ENCODE data around the gene RPL35A. TPM values are rescaled to one million over a fixed set of nuclear protein-coding genes. Genes with fewer than 3 reads are reported as not detected.
"Not testable (repeated sequence)": the region's sequence is repeated elsewhere in the genome, so short reads cannot be mapped to it uniquely, and the experiment has no call there.

Gene RPL35A
- 100 to 1,000 TPM; 520 to 671 (median 601) TPM for total RNA-seq

DNA sequence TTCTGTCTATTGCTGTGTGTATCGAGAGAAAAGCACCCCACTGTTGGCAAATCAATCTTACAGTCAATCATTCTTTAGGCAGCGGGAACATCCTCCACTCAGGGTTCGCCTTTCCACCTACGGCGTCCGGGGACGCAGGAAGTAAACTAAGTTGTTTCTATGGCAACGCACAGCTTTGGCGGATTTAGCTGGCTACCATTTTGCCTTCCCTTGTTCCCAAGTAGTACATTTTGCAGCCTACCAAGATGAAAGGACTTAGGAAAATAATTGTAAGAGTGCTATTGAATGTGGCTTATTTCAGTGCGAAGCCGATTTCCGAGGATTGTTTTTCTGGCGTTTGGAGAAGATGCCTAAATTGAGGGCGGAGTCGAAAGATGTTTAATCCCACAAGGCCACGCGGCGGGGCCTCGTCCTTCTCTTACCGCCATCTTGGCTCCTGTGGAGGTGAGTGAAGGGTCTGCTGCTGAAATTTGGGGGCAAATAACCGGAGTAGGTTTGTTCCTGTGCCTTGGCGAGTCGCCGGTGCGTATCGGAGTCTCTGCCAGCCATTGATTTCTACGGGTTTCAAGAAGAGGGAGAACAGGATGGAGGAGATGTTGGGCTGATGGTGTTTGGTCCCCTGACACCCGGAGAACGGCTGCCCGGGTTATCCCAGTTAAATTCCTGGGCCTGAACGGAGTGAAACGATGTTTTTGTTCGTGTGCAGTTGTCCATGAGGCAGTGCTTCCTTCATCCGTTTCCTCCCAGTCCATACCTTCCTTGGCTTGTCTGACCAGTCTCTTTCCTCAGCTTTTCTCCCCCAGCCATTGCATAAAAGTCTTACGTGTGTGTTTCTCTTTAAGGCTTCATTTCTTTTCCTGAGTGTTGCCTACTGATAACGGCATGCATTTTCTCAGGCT is at the start of gene RPL35A:
RPL35A (plus strand) TSS at position 413 of the 899 bp plus-strand sequence. CDS start 778 bp downstream, outside the sequence.
- ATAC-seq (ENCODE audit: low FRiP score) (peak; percentile 90), DNase-seq (ENCODE audit: low spot score) (peak; percentile 50)
- no peak for TF ChIP-seq CTCF (IDR thresholded peaks at IDR 0.05)

DNA sequence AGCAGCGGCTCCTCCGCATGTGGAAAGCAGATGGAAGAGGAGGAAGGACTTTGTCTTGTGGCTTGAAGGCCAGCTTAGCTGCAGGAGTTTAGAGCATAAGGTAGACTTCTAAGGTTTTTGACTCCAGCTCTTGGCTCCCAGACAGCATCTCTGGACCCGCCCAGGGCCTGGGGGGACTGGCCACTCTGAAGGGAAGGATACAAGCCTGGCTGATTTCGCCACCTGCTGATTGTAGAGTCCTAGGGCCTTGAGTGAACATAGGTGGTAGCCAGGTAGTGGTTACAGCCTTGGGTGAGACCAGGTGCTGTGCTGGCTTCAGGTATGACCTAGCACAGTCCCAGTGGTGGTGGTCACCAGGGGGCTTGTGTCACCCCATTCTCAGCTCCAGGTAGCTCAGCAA is 48.4 kb upstream of the RPL35A start:
- ATAC-seq (ENCODE audit: low FRiP score), result no peak
- DNase-seq (ENCODE audit: low spot score), result no peak

GRCh38 chr3:197906023-197906849 is 43.8 kb upstream of the RPL35A start:
- peak; percentile 88 for DNase-seq (ENCODE audit: low spot score)
- peak; percentile 100 for ATAC-seq (ENCODE audit: low FRiP score)

More for the DNA sequence above, 48.4 kb upstream of the RPL35A start:
- TF ChIP-seq CTCF (IDR thresholded peaks at IDR 0.05), result no peak

DNA sequence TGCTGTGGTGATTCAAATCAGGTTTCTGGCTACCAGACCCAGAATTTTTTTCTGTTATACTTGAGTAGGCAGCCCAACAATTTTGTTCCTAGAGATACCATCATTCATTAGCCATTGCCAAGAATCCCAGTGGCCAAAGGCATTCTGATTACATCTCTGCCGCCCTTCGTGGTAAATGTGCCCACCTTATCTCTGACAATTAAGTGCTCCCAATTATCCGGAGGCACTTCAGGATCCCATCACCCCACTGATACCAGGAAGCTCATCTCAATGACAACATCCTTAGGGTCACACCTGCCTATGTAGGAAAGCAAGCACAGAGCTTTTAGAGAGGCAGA is 43.2 kb upstream of the RPL35A start:
- no peak for ATAC-seq (ENCODE audit: low FRiP score)
- TF ChIP-seq CTCF (IDR thresholded peaks at IDR 0.05), result no peak
- DNase-seq (ENCODE audit: low spot score), result no peak

More at GRCh38 chr3:197906023-197906849, 43.8 kb upstream of the RPL35A start:
- TF ChIP-seq CTCF (IDR thresholded peaks at IDR 0.05), result peak in 1 of 3 donors; percentile 77

DNA sequence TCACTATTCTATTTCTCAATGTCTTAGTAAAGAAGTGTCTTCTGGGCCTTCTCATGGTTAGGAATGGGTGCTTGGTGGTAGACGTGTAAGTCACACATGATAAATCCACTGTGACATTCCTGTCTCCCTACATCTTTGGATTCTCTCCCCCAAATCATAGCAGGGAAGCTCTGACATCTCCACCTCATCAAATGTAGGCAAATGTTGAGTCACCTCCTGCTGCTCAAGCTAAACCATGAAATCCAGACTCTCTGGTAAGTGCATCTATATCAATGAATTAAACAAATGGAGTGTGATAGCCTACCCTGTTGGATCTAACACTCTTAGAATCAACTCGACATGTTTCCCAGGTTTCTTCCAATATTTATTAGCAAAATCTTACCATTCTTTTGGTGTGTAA is 42.8 kb upstream of the RPL35A start:
- ATAC-seq (ENCODE audit: low FRiP score) (no peak), DNase-seq (ENCODE audit: low spot score) (no peak)
- TF ChIP-seq CTCF (IDR thresholded peaks at IDR 0.05), result no peak

DNA sequence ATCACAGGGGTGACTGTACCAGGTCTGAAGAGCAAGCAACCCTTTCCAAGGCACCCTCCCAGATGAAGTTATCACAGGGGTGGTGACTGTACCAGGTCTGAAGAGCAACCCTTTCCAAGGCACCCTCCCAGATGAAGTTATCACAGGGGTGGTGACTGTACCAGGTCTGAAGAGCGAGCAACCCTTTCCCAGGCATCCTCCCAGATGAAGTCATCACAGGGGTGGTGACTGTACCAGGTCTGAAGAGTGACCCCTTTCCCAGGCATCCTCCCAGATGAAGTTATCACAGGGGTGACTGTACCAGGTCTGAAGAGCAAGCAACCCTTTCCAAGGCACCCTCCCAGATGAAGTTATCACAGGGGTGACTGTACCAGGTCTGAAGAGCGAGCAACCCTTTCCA is 41.4 kb upstream of the RPL35A start:
- not testable (repeated sequence) for DNase-seq (ENCODE audit: low spot score); ATAC-seq (ENCODE audit: low FRiP score)

DNA sequence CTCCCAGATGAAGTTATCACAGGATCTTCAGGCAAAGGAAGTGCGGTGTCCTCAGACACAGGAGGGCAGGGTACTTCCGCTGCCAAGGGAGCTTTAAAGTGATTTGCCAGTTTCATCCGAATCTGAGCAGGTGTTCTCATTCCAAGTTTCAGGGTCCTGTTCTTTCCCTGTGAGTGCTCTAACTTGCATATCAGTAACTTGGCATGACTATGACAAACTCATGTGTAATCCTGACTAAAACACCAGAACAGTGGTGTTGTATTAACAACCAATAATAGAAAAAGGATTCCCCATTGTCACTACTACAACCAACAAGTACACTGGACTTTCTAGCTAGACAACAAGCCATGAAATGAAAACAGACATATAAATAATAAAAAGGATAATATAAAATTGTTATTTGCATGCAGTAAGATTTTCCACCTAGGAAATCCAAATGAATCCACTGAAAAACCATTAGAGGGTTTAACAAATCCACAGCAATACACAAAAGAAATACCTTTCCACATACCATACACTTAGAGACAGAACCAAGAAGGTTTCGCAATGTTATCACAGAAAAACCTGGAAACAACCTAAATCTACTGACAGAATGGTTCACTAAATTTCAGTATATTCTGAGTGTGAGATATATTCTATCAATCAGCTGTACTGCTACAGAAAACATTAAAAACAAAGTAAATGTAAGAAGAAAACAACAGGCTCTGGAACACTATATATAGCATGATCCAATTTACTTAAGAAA is 40.9 kb upstream of the RPL35A start:
- ATAC-seq (ENCODE audit: low FRiP score), result no peak

More for the DNA sequence above, 40.9 kb upstream of the RPL35A start:
- no peak for DNase-seq (ENCODE audit: low spot score)
- TF ChIP-seq CTCF (IDR thresholded peaks at IDR 0.05), result no peak

All from omental fat pad (tissue), 4 donors.